SIG-M5 treated with dmso at 0.1 percent for 504 hours (cell line): ENCODE measurements around the gene RABGAP1L.
A peak's percentile ranks its signal among the peaks of the same experiment; 100 is the strongest.

Experiments
- DNase-seq: peaks from one replicate; lab custom pipeline; 2025; ENCODE audit not compliant: unreplicated experiment; lab: John Stamatoyannopoulos, UW

The RABGAP1L gene

GRCh38 chr1:174911606-174912005, 752.3 kb downstream of the RABGAP1L start:
- no peak for DNase-seq

- no peak for DNase-seq
Measured at GRCh38 chr1:174912264-174912663, 752.9 kb downstream of the RABGAP1L start.

GRCh38 chr1:174913225-174913903, 754.0 kb downstream of the RABGAP1L start:
- DNase-seq: no peak

GRCh38 chr1:174914991-174915390, 755.7 kb downstream of the RABGAP1L start:
- DNase-seq: peak; percentile 25

- DNase-seq: no peak
Measured at GRCh38 chr1:174916846-174917245, 757.5 kb downstream of the RABGAP1L start.

GRCh38 chr1:174920093-174920492, 760.8 kb downstream of the RABGAP1L start:
- no peak for DNase-seq

GRCh38 chr1:174922121-174922520, 762.8 kb downstream of the RABGAP1L start:
- DNase-seq: no peak

GRCh38 chr1:174923820-174924219, 764.5 kb downstream of the RABGAP1L start:
- no peak for DNase-seq

GRCh38 chr1:174928541-174928940, 769.2 kb downstream of the RABGAP1L start:
- DNase-seq: no peak

- no peak for DNase-seq
Measured at GRCh38 chr1:174931214-174931613, 771.9 kb downstream of the RABGAP1L start.

GRCh38 chr1:174932587-174932986, 773.3 kb downstream of the RABGAP1L start:
- no peak for DNase-seq

- DNase-seq: no peak
Measured at GRCh38 chr1:174935961-174936727, 776.8 kb downstream of the RABGAP1L start.

- peak; percentile 38 for DNase-seq
Measured at GRCh38 chr1:174938281-174939007, 779.1 kb downstream of the RABGAP1L start.

GRCh38 chr1:174939775-174940545, 780.6 kb downstream of the RABGAP1L start:
- no peak for DNase-seq

- DNase-seq: no peak
Measured at GRCh38 chr1:174940646-174941175, 781.4 kb downstream of the RABGAP1L start.

GRCh38 chr1:174942547-174943255, 783.4 kb downstream of the RABGAP1L start:
- peak; percentile 95 for DNase-seq

GRCh38 chr1:174946031-174946430, 786.7 kb downstream of the RABGAP1L start:
- no peak for DNase-seq

GRCh38 chr1:174949061-174949460, 789.7 kb downstream of the RABGAP1L start:
- no peak for DNase-seq

GRCh38 chr1:174949645-174950044, 790.3 kb downstream of the RABGAP1L start:
- DNase-seq: no peak
